Skin epidermis (tissue), 12 donors: Measurements from ENCODE around the gene PAK6.

ENCODE experiments used
- H3K27ac ChIP-seq, 21 experiments: fragments of 200-600 bp; sonication (generic) in 11 of 21; one replicate each; pipeline ENCODE4 v1.5.0; 2020; ENCODE audit warnings: mild to moderate bottlenecking in 3 of 21, inconsistent platforms in 2 of 21, moderate library complexity in 2 of 21
- H3K4me3 ChIP-seq, 7 experiments: fragments of 200-600 bp; sonication (generic) in 2 of 7; one replicate each; pipeline ENCODE4 v1.5.0; 2020; ENCODE audit warnings: inconsistent platforms in 2 of 7, mild to moderate bottlenecking in 2 of 7, moderate library complexity in 1 of 7

Gene PAK6

GRCh38 chr15:40272485-40273056 is 33.7 kb downstream of the PAK6 start:
- Histone ChIP-seq H3K4me3 (no peak overlapping the region), H3K27ac (no peak overlapping the region)

- Histone ChIP-seq H3K27ac (no peak overlapping the region), H3K4me3 (no peak overlapping the region)
Observed at GRCh38 chr15:40273428-40273827, 34.6 kb downstream of the PAK6 start.

GRCh38 chr15:40274350-40275274 is 35.7 kb downstream of the PAK6 start:
- H3K27ac ChIP-seq, result no peak overlapping the region
- no peak overlapping the region for H3K4me3 ChIP-seq

- no peak overlapping the region for H3K4me3 ChIP-seq
- H3K27ac ChIP-seq, result no peak overlapping the region
Observed at GRCh38 chr15:40275523-40275922, 36.7 kb downstream of the PAK6 start.

DNA sequence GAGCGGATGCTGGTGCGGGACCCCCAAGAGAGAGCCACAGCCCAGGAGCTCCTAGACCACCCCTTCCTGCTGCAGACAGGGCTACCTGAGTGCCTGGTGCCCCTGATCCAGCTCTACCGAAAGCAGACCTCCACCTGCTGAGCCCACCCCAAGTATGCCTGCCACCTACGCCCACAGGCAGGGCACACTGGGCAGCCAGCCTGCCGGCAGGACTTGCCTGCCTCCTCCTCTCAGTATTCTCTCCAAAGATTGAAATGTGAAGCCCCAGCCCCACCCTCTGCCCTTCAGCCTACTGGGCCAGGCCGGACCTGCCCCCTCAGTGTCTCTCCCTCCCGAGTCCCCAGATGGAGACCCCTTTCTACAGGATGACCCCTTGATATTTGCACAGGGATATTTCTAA is 37.1 kb downstream of the PAK6 start:
- no peak overlapping the region for H3K4me3 ChIP-seq
- H3K27ac ChIP-seq, result no peak overlapping the region

DNA sequence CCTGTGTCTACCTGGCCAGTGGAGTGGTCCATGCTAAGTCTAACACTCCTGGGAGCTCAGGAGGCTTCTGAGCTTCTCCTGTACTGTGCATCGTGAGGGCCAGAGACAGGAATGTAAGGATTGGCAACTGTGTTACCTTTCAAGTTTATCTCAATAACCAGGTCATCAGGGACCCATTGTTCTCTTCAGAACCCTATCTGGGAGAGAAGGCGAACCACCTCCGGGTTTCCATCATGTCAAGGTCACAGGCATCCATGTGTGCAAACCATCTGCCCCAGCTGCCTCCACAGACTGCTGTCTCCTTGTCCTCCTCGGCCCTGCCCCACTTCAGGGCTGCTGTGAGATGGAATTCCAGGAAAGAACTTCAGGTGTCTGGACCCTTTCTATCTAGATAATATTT is 38.1 kb downstream of the PAK6 start:
- H3K4me3 ChIP-seq, result no peak overlapping the region
- no peak overlapping the region for H3K27ac ChIP-seq

DNA sequence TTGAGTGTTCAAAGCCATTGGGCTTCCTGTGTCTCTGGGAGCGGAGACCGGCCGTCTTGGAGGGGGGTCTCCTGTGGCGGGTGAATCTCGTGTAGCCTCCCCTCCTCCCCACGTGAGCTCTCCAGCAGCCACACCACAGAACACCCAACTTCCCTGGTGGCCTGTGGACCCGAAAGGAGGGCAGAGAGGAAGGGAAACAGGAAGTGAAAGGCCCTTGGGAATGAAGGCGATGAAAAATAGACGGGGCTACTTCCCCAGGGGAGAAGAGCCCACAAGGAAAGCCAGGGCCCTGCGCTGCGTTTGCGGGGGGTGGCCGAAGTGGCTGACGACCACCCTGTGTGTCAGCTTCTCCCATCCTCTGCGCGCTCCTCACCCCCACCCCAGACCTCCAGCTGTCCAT is 38.6 kb downstream of the PAK6 start:
- Histone ChIP-seq H3K27ac (no peak overlapping the region), H3K4me3 (no peak overlapping the region)

DNA sequence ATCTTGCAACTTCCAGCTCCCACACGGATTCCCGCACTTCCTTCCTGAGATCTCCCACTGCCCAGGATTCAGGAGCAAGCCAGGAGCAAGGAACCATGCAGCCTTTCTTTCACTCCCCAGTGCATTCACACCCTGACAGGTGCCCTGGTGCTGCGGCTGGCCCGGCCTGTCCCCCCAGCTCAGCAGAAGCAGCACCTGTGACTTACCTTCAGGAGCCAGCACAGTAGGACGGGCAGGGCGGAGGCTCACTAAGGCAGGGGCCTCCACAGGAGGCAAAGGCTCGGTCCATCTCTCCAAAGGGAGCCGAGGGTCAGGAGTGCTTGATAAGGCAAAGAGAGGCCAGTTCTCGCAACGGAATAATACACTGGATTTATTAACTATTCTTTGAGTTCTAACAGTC is 39.2 kb downstream of the PAK6 start:
- no peak overlapping the region for H3K27ac ChIP-seq
- no peak overlapping the region for H3K4me3 ChIP-seq

- Histone ChIP-seq H3K27ac (no peak overlapping the region), H3K4me3 (no peak overlapping the region)
Observed at GRCh38 chr15:40279437-40280141, 40.7 kb downstream of the PAK6 start.

- Histone ChIP-seq H3K27ac (no peak overlapping the region), H3K4me3 (no peak overlapping the region)
Observed at GRCh38 chr15:40280260-40281056, 41.6 kb downstream of the PAK6 start.

GRCh38 chr15:40281057-40281800 is 42.4 kb downstream of the PAK6 start:
- Histone ChIP-seq H3K4me3 (peak overlapping the region in 1 of 7 experiments; percentile 44), H3K27ac (no peak overlapping the region)

DNA sequence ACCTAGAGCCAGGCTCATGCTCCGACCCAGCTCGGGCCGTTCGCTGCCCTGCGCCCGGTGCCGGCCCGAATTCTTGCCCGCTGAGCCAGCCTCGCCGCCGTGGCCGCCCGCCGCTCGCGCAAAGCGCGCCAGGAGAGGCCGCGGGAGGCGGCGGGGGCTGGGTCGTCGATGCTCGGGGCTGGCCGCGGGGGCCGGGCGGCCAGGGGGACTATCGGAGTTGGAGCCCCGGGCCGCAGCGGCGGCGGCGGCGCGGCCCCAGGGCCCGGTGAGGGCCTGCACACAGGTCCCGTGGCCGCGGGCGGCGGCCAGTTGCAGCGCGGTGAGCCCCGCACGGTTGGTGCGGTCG is 42.9 kb downstream of the PAK6 start:
- no peak overlapping the region for H3K27ac ChIP-seq
- peak overlapping the region; percentile 12 to 44 (median 31) for H3K4me3 ChIP-seq

DNA sequence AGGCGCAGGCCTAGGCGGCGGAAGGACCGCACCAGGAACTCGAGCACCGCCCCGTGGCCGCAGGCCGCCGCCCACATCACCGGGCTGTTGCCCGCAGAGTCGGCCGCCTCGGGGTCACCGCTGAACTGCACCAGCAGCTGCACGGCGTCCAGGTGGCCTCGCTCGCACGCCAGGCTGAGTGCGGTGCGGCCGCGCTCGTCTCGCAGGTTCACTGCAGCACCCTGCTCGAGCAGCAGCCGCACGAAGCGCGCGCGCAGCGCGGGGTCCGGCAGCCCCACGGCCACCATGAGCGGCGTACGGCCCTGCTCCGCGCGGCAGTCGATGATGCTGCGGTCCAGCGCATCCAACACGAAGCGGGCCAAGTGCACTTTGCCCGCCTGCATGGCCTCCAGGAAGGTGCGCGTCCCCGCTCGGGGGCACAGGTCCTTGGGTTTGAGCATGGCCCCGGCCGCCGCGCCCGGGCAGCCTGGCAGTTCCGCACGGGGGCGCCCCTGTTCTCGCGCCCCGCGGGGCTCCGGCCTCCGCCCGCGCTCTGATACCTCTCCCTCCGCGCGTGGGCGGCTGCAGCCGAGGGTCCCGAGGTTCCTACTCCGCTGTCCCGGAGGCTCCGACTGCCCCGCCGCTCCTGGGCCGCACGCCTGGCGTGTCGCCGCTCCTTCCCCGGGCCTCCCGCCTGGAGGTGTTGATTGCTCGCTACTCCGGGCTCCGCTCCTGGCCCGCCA is 43.4 kb downstream of the PAK6 start:
- no peak overlapping the region for H3K27ac ChIP-seq
- peak overlapping the region; percentile 12 to 44 (median 31) for H3K4me3 ChIP-seq

DNA sequence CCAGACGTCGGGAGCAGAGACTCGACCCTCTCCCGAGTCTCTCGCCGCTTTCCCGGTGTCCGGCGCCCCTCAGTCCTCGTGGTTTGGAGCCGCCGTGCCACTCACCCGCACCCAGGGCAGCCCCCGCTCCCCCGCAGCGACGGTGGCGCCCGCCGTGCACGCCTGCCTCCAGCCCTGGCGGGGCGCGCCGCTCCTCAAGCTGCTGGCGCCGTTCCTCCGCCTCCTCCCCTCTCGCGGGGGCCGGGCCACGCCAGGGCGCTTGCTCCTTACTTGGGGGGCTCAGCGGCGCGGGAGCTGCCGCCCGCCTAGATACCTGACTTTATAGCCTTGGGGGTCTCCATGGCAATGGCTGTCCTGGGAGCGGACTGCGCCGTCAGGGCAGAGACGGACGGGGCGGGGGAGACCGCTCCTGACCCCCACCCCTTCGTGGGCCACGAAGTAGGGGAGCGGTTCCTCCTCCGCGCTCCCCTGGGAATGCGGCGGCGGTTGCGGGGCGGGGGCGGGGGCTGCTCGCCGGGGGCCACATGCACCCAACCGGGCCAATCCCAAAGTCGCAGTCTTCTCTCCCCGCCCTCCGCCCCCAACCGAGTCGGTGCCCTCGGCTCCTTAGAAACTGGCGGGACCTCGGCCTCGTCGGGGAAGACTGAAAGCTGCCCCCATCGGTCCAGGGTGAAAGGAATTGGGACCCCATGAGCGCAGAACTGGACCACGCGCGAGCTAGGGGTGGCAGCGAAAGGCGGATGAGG is 44.2 kb downstream of the PAK6 start, which contains the start of gene ANKRD63:
TSS of gene ANKRD63 (minus strand) at position 196 of the 746 bp plus-strand sequence. CDS start 478 bp downstream, outside the sequence.
- H3K4me3 ChIP-seq, result peak within 1 kb of the TSS; percentile 12 to 44 (median 31)
- H3K27ac ChIP-seq, result no peak within 1 kb of the TSS

DNA sequence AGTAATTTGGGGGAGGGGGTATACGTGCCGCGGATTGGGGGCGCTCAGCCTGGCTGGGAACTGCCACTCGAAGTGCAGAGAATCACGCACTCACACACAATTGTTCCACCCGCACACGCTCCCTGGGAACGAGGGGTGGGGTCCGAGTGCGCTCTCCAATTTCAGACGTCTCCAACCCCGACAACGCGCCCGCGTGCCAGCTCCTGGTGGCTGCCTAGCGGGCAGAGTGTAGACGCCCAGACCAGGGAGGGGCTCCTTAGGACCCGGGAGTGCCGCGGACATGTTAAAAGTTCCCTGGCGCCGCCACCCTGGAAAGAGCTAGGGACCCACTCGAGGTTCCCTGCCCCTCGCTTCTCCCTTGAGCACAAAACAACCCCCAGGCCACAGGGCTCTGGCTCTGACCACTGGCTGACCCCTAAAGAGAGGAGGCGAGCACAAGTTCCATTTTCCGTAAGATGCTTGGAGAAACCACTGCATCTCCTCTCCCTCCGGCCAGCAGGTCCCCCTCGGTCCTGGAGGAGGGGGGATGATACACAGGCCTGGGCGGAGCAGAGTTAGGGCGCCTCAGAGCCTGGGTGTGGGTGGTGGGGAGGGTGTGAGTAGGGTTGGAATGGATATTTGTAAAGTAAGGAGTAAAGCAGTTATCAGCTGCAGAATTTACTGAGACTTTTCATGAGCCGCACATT is 44.9 kb downstream of the PAK6 start:
- no peak overlapping the region for H3K4me3 ChIP-seq

GRCh38 chr15:40285151-40285550 is 46.3 kb downstream of the PAK6 start:
- H3K4me3 ChIP-seq, result no peak overlapping the region
- H3K27ac ChIP-seq, result peak overlapping the region in 1 of 21 experiments; percentile 16

More for the DNA sequence above, 44.9 kb downstream of the PAK6 start:
- H3K27ac ChIP-seq, result no peak overlapping the region

DNA sequence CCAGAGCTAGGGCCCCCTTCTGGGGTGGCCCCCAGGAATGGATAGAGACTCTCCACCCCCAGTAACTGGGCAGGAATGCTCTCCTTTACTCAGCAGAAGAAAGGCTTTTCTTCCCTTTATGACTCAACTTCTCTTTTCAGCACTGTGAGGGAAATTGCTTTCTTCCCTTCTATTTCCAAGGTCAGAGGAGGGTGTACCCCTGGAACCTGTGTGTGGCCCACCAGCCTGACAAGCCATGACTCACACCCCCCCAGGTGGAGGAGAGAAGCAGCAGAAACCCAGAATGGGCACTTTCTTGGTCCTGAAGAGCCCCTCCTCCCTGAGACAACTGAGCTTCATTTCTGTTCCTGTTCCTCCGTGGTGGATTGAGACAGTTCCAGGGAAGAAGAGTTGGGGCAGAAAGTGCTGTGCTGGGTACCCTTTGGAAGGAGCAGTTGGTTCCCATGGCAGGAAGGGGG is 46.7 kb downstream of the PAK6 start:
- peak overlapping the region in 1 of 21 experiments; percentile 16 for H3K27ac ChIP-seq

More for the DNA sequence above, 46.7 kb downstream of the PAK6 start:
- H3K4me3 ChIP-seq, result no peak overlapping the region
